HG03103 (cell line): ENCODE results near the gene PTK6.

Experiments
- ATAC-seq: cut with Tn5 transposase; IDR thresholded peaks from one replicate; pipeline ENCODE4 v1.9.1; 2021; ENCODE audit warnings: low read depth; ENCODE audit not compliant: unreplicated experiment

The PTK6 gene

GRCh38 chr20:63533388-63533787 lies 3.8 kb downstream of the PTK6 start:
- no peak for ATAC-seq

- ATAC-seq, result no peak
These were observed 4.7 kb downstream of the PTK6 start for GRCh38 chr20:63532449-63532971.

- ATAC-seq, result no peak
These were observed 5.3 kb downstream of the PTK6 start for GRCh38 chr20:63531686-63532448.

GRCh38 chr20:63530788-63531160 lies 6.4 kb downstream of the PTK6 start:
- ATAC-seq, result no peak

- no peak for ATAC-seq
These were observed 7.1 kb downstream of the PTK6 start for GRCh38 chr20:63529861-63530787.

- no peak for ATAC-seq
These were observed 7.9 kb downstream of the PTK6 start for GRCh38 chr20:63529180-63529860.

- no peak for ATAC-seq
These were observed 10.0 kb downstream of the PTK6 start for GRCh38 chr20:63527184-63527583.

- ATAC-seq, result no peak
These were observed 11.2 kb downstream of the PTK6 start for GRCh38 chr20:63525971-63526370.

GRCh38 chr20:63525185-63525584 lies 12.0 kb downstream of the PTK6 start:
- ATAC-seq, result no peak

GRCh38 chr20:63522981-63523611 lies 14.1 kb downstream of the PTK6 start:
- ATAC-seq, result no peak

- ATAC-seq, result no peak
These were observed 14.9 kb downstream of the PTK6 start for GRCh38 chr20:63522091-63522868.

- no peak for ATAC-seq
These were observed 15.6 kb downstream of the PTK6 start for GRCh38 chr20:63521602-63522001.

- peak; percentile 37 for ATAC-seq
These were observed 16.1 kb downstream of the PTK6 start for GRCh38 chr20:63520934-63521601.

GRCh38 chr20:63520504-63520933 lies 16.7 kb downstream of the PTK6 start, which contains the start of gene PPDPF:
Gene PPDPF (plus strand): TSS chr20:63520765. CDS start chr20:63521309, 544 bp downstream.
- peak; percentile 54 for ATAC-seq

- peak; percentile 35 for ATAC-seq
These were observed 17.3 kb downstream of the PTK6 start for GRCh38 chr20:63519668-63520503.

GRCh38 chr20:63518946-63519667 lies 18.1 kb downstream of the PTK6 start:
- no peak for ATAC-seq

- ATAC-seq, result no peak
These were observed 18.8 kb downstream of the PTK6 start for GRCh38 chr20:63518351-63518861.
